Peyer's patch (tissue), 4 donors: ENCODE results near the gene LRRC8B.

Experiments
- CTCF ChIP-seq, 6 experiments: fragments of 450-650 bp in 4 of 6; fragments of 200-600 bp in 2 of 6; sonication (generic) in 1 of 6; IDR thresholded peaks; one replicate each; pipeline ENCODE4 v1.5.1; 2017 to 2019; ENCODE audit warnings: antibody characterized with exemption in 6 of 6, mild to moderate bottlenecking in 3 of 6, moderate library complexity in 1 of 6
- POLR2A ChIP-seq, 2 donors: fragments of 450-650 bp; IDR thresholded peaks; one replicate each; pipeline ENCODE4 v1.5.1; 2017; ENCODE audit warnings: antibody characterized with exemption in 2 of 2, mild to moderate bottlenecking in 2 of 2, moderate library complexity in 2 of 2

- TF ChIP-seq CTCF (IDR thresholded peaks at IDR 0.05) (no peak), POLR2A (IDR thresholded peaks at IDR 0.05) (no peak)
Measured at GRCh38 chr1:89599332-89599630, 74.7 kb downstream of the LRRC8B start.
